ENCODE data around the gene GSAP. TPM values are rescaled to one million over a fixed set of nuclear protein-coding genes. Genes with fewer than 3 reads are reported as not detected.
"Not testable (repeated sequence)": the region's sequence is repeated elsewhere in the genome, so short reads cannot be mapped to it uniquely, and the experiment has no call there.

The GSAP gene
- total RNA-seq, 1 donor from 2014 or later: 5.3 TPM

- intact Hi-C loops (cut with micrococcal nuclease): no loop called here
Measured at GRCh38 chr7:77360969-77361368, 55.2 kb downstream of the GSAP start.

- intact Hi-C loops (cut with micrococcal nuclease): no loop called here
Measured at GRCh38 chr7:77360104-77360503, 56.0 kb downstream of the GSAP start.

GRCh38 chr7:77359599-77359998 is 56.5 kb downstream of the GSAP start:
- intact Hi-C loops (cut with micrococcal nuclease): no loop called here

- intact Hi-C loops (cut with micrococcal nuclease): loop anchor here (5.0 kb wide), 2 partner anchors 163 to 342 kb away; partner anchors contain the start of gene RSBN1L
Measured at GRCh38 chr7:77354914-77355313, 61.2 kb downstream of the GSAP start.

GRCh38 chr7:77354484-77354883 is 61.7 kb downstream of the GSAP start:
- intact Hi-C loops (cut with micrococcal nuclease): loop anchor here (5.0 kb wide), 2 partner anchors 162 to 343 kb away; partner anchors contain the start of gene RSBN1L

- intact Hi-C loops (cut with micrococcal nuclease): loop anchor here (2.0 to 5.0 kb wide), 3 partner anchors 25 to 343 kb away; partner anchors contain the start of gene RSBN1L
Measured at GRCh38 chr7:77353911-77354310, 62.2 kb downstream of the GSAP start.

- intact Hi-C loops (cut with micrococcal nuclease): loop anchor here (2.0 to 5.0 kb wide), 3 partner anchors 25 to 344 kb away; partner anchors contain the start of gene RSBN1L
Measured at GRCh38 chr7:77353407-77353721, 62.8 kb downstream of the GSAP start.

GRCh38 chr7:77352665-77353406 is 63.3 kb downstream of the GSAP start:
- intact Hi-C loops (cut with micrococcal nuclease): loop anchor here (2.0 to 5.0 kb wide), 3 partner anchors 24 to 344 kb away; partner anchors contain the start of gene RSBN1L

GRCh38 chr7:77351539-77352004 is 64.6 kb downstream of the GSAP start:
- intact Hi-C loops (cut with micrococcal nuclease): loop anchor here (1.0 to 5.0 kb wide), 6 partner anchors 23 to 447 kb away; partner anchors contain the start of genes GSAP, PHTF2, RSBN1L and TMEM60

GRCh38 chr7:77349141-77349540 is 67.0 kb downstream of the GSAP start:
- intact Hi-C loops (cut with micrococcal nuclease): no loop called here

- intact Hi-C loops (cut with micrococcal nuclease): no loop called here
Measured at GRCh38 chr7:77348371-77348813, 67.8 kb downstream of the GSAP start.

GRCh38 chr7:77346441-77346840 is 69.7 kb downstream of the GSAP start:
- intact Hi-C loops (cut with micrococcal nuclease): no loop called here

- intact Hi-C loops (cut with micrococcal nuclease): not testable (repeated sequence)
Measured at GRCh38 chr7:77345426-77345825, 70.7 kb downstream of the GSAP start.

GRCh38 chr7:77339726-77340125 is 76.4 kb downstream of the GSAP start:
- intact Hi-C loops (cut with micrococcal nuclease): no loop called here

- intact Hi-C loops (cut with micrococcal nuclease): no loop called here
Measured at GRCh38 chr7:77338883-77339629, 77.1 kb downstream of the GSAP start.

- intact Hi-C loops (cut with micrococcal nuclease): no loop called here
Measured at GRCh38 chr7:77338260-77338659, 77.9 kb downstream of the GSAP start.

- intact Hi-C loops (cut with micrococcal nuclease): no loop called here
Measured at GRCh38 chr7:77337456-77337990, 78.6 kb downstream of the GSAP start.

- intact Hi-C loops (cut with micrococcal nuclease): no loop called here
Measured at GRCh38 chr7:77335581-77335980, 80.6 kb downstream of the GSAP start.

GRCh38 chr7:77334039-77334438 is 82.1 kb downstream of the GSAP start:
- intact Hi-C loops (cut with micrococcal nuclease): loop anchor here (5.0 kb wide), 1 partner anchor 67 kb away; no protein-coding TSS in a partner anchor

GRCh38 chr7:77331938-77332695 is 84.0 kb downstream of the GSAP start:
- intact Hi-C loops (cut with micrococcal nuclease): loop anchor here (1.0 to 5.0 kb wide), 2 partner anchors 65 to 85 kb away; no protein-coding TSS in a partner anchor

Measured in T-helper 2 cell treated with Interferon-gamma antibody and Interleukin-4, amounts not matched to agents 100 ng/mL and 5 ng/mL, for 36 hours (primary cell).